ENCODE data around the gene DLG2. TPM values are rescaled to one million over a fixed set of nuclear protein-coding genes. Genes with fewer than 3 reads are reported as not detected.

DLG2 gene
- total RNA-seq, 4 donors from 2014 or later, result 2.9 to 30.2 (median 22.6) TPM

DNA sequence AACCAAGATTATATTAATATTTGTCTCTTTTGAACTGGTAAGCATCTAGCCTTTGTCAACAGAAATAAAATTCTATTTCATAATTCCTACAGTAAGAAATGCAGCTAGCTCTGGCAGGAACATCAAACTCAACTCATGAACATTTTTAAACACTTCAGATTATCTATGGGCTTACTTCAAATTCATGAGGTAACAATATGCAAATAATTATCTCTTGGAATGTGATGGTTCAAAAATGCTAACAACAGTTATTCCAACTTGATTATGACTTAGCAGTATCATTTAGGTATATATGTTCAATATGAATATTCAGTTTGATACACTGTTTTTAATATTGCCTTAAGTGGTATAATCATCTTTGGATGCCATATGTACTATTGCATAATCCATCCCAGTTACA, 1237.4 kb downstream of the DLG2 start:
- TF ChIP-seq, protein P1, sequence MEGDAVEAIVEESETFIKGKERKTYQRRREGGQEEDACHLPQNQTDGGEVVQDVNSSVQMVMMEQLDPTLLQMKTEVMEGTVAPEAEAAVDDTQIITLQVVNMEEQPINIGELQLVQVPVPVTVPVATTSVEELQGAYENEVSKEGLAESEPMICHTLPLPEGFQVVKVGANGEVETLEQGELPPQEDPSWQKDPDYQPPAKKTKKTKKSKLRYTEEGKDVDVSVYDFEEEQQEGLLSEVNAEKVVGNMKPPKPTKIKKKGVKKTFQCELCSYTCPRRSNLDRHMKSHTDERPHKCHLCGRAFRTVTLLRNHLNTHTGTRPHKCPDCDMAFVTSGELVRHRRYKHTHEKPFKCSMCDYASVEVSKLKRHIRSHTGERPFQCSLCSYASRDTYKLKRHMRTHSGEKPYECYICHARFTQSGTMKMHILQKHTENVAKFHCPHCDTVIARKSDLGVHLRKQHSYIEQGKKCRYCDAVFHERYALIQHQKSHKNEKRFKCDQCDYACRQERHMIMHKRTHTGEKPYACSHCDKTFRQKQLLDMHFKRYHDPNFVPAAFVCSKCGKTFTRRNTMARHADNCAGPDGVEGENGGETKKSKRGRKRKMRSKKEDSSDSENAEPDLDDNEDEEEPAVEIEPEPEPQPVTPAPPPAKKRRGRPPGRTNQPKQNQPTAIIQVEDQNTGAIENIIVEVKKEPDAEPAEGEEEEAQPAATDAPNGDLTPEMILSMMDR (IDR thresholded peaks at IDR 0.05), result no peak
- no peak for TF ChIP-seq POLR2A (IDR thresholded peaks at IDR 0.05)
- Histone ChIP-seq H3K27ac (no peak overlapping the region), H3K9me3 (no peaks in the 10 kb centered on the region), H3K4me1 (no peaks in the 10 kb centered on the region), H3K4me3 (no peak overlapping the region), H3K36me3 (no peaks in the 10 kb centered on the region), H3K27me3 (no peaks in the 10 kb centered on the region)
- intact Hi-C loops (cut with DNase I; ENCODE audit: low total_unique reads), result no loop called here
- DNase-seq, result no peak

- no peaks in the 10 kb centered on the region for H3K9me3 ChIP-seq
- TF ChIP-seq, protein P1 (IDR thresholded peaks at IDR 0.05), result peak; percentile 30 to 54 (median 45)
- no peak for TF ChIP-seq POLR2A (IDR thresholded peaks at IDR 0.05)
- H3K4me1 ChIP-seq, result no peaks in the 10 kb centered on the region
- H3K36me3 ChIP-seq, result no peaks in the 10 kb centered on the region
- DNase-seq, result peak in 1 of 2 donors; percentile 17
- H3K27ac ChIP-seq, result no peak overlapping the region
- no peaks in the 10 kb centered on the region for H3K27me3 ChIP-seq
- intact Hi-C loops (cut with DNase I; ENCODE audit: low total_unique reads), result no loop called here
- H3K4me3 ChIP-seq, result no peak overlapping the region
Measured at GRCh38 chr11:84384731-84385130, 1242.4 kb downstream of the DLG2 start.

DNA sequence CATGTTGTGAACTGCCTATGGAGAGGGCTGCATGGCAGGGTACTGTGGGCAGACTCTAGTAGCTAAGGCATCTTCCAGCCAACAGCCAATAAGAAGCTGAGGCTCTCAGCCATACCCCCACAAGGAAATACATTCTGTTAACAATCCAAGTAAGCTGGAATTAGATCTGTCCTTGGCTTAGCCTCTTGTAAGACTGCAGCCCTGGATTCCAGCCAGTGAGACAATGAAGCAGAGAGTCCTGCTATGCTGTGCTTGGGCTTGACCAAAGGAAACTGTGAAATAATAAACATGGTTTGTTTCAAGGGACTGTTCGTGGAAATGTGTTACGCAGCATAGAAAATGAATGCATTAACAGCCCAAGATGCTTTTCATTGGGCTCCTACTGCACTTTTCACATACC, 1243.6 kb downstream of the DLG2 start:
- TF ChIP-seq, protein P1 (IDR thresholded peaks at IDR 0.05), result no peak
- no peak for TF ChIP-seq POLR2A (IDR thresholded peaks at IDR 0.05)
- Histone ChIP-seq H3K9me3 (no peaks in the 10 kb centered on the region), H3K36me3 (no peaks in the 10 kb centered on the region), H3K27ac (no peak overlapping the region), H3K4me3 (no peak overlapping the region), H3K4me1 (no peaks in the 10 kb centered on the region), H3K27me3 (no peaks in the 10 kb centered on the region)
- DNase-seq, result no peak
- intact Hi-C loops (cut with DNase I; ENCODE audit: low total_unique reads), result no loop called here

DNA sequence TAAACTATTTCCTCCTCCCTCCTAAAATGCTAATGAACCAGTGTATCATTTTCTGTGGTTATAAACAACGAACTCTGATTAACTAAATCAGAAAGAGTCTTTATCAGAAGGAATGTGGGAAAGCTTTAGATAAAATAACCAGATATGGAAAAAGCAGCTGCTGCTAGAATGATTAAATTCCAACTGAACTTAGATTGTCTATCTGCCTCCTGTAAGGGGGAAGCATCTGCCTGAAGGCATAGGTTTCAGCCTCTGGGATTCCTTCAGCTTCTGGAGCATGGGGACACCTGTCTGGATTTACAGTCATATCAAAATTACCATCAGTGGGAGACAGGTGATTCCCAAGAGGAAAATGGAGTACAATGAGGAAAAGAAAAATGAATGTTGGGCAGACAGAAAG, 1245.5 kb downstream of the DLG2 start:
- intact Hi-C loops (cut with DNase I; ENCODE audit: low total_unique reads), result no loop called here
- H3K27ac ChIP-seq, result no peak overlapping the region
- H3K4me1 ChIP-seq, result no peaks in the 10 kb centered on the region
- no peaks in the 10 kb centered on the region for H3K9me3 ChIP-seq
- H3K36me3 ChIP-seq, result no peaks in the 10 kb centered on the region
- DNase-seq, result no peak
- H3K4me3 ChIP-seq, result no peak overlapping the region
- TF ChIP-seq, protein P1 (IDR thresholded peaks at IDR 0.05), result no peak
- no peak for TF ChIP-seq POLR2A (IDR thresholded peaks at IDR 0.05)
- no peaks in the 10 kb centered on the region for H3K27me3 ChIP-seq

- no peak for DNase-seq
- no peaks in the 10 kb centered on the region for H3K36me3 ChIP-seq
- no peak for TF ChIP-seq POLR2A (IDR thresholded peaks at IDR 0.05)
- TF ChIP-seq, protein P1 (IDR thresholded peaks at IDR 0.05), result no peak
- no peaks in the 10 kb centered on the region for H3K4me1 ChIP-seq
- intact Hi-C loops (cut with DNase I; ENCODE audit: low total_unique reads), result no loop called here
- no peak overlapping the region for H3K4me3 ChIP-seq
- no peaks in the 10 kb centered on the region for H3K9me3 ChIP-seq
- H3K27ac ChIP-seq, result no peak overlapping the region
- H3K27me3 ChIP-seq, result no peaks in the 10 kb centered on the region
Measured at GRCh38 chr11:84372381-84372950, 1254.7 kb downstream of the DLG2 start.

Data from uterus (tissue), 4 donors.